NT2/D1 (cell line): ENCODE results near the gene DMGDH.

Experiments used
- SUZ12 ChIP-seq: IDR thresholded peaks from 2 replicates; pipeline ENCODE4 v1.6.1; 2011; ENCODE audit not compliant: insufficient read length, insufficient read depth; ENCODE audit errors: extremely low read depth
- YY1 ChIP-seq: IDR thresholded peaks from 2 replicates; pipeline ENCODE4 v1.6.1; 2011; ENCODE audit not compliant: insufficient read length, insufficient read depth
- ZNF274 ChIP-seq: IDR thresholded peaks from 2 replicates; pipeline ENCODE4 v1.6.1; 2011; ENCODE audit warnings: mild to moderate bottlenecking, low read depth, low read length

DNA sequence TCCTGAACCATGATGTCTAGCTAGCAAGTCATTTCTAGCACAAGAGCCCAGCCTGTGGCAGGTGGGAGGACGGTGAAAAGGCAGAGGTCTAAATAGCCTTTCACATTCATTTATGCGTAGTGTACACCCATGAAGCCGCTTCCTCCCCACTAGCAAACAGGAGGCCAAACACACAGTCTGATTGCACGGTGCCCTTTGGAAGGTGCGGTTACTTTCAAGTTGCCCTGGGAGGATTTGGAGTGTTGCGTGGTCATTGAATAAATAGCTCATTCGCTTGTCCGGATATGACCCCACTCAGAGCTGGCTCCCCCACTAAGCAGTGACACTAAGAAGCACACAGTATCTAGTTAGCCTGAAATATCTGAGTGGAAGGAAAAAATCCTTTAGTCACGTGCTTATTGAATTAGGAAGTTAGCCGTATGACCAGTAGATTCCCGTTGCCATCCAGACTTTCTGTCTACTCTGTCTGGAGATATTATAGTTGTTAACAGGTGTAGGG, 83.7 kb downstream of the DMGDH start:
- no peak for TF ChIP-seq YY1
- no peak for TF ChIP-seq ZNF274
- no peak for TF ChIP-seq SUZ12
